ENCODE data around the gene UBR4.

UBR4 gene

DNA sequence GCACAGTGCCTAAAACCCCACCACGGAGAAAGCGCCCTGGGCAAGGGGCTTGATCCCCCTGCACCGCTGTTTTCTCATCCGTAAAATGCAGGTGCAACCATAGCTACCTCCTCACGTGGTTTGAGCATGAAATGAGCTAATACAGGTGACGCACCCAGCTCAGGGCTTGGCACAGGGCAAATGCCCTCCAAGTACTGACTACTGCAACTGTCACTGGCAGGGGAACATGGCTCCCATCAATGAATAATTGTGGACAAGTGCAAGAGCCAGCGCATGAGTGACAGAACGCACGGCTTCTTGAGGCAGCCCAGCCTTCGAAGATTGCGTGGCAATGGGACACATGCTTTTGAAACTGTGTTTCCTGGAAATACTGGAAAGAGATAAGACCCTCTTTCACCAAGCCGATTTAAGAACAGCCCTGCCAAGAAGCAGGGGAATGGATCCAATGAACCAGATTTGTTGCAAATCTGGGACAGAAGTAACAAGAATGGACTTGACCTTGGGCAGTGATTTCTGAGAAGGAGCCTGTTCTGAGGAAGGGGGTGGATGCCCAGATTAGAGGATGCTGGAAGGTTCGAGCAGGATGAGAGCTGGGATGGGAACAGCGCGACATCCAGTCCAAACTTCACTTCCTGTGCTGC, 160.8 kb downstream of the UBR4 start:
- DNase-seq, result no peak
- H3K4me3 ChIP-seq (ENCODE audit: low read depth, low read length), result no peak overlapping the region
- H3K4me1 ChIP-seq, result no peaks in the 10 kb centered on the region
- no peaks in the 10 kb centered on the region for H3K9me3 ChIP-seq
- TF ChIP-seq, protein P1, sequence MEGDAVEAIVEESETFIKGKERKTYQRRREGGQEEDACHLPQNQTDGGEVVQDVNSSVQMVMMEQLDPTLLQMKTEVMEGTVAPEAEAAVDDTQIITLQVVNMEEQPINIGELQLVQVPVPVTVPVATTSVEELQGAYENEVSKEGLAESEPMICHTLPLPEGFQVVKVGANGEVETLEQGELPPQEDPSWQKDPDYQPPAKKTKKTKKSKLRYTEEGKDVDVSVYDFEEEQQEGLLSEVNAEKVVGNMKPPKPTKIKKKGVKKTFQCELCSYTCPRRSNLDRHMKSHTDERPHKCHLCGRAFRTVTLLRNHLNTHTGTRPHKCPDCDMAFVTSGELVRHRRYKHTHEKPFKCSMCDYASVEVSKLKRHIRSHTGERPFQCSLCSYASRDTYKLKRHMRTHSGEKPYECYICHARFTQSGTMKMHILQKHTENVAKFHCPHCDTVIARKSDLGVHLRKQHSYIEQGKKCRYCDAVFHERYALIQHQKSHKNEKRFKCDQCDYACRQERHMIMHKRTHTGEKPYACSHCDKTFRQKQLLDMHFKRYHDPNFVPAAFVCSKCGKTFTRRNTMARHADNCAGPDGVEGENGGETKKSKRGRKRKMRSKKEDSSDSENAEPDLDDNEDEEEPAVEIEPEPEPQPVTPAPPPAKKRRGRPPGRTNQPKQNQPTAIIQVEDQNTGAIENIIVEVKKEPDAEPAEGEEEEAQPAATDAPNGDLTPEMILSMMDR (IDR thresholded peaks at IDR 0.05; ENCODE audit: low read depth, low read length), result no peak
- no peaks in the 10 kb centered on the region for H3K36me3 ChIP-seq
- H3K27me3 ChIP-seq, result no peaks in the 10 kb centered on the region

DNA sequence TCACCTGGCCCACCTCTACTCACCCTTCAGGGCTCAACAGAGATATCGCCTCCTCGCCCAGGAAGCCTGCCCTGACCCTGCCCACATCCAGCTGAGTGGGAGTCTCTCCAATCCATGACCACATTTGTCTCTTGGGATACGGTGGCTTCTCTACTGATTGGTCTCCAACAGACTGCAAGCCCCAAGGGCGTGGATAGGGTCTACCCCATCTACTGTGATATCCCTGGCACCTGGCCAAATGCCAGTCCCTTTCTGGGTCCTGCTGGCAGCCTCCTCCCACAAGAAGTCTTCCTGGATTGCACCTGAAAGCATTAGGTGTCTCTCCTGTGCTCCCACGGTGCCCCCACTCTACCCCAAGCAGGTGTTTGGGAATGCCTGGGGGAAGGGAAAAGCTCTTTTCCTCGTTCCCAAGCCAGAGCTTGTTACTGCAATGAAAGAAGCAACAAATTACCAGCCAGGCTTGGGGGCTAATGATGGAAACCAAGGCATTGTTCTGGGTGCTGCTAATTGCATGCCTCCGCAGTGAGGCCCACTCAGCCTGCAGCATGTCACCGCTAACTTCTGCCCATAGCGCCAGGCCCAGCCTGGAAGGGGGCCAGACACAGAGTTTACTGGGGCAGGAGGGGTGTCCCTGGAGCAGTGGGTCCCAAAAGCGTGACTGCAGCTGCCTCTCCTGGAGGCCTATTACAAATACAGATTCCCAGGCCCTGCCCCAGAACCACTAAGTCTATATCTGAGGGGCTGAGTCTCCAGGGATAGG, 162.9 kb downstream of the UBR4 start:
- TF ChIP-seq, protein P1 (IDR thresholded peaks at IDR 0.05; ENCODE audit: low read depth, low read length), result no peak

DNA sequence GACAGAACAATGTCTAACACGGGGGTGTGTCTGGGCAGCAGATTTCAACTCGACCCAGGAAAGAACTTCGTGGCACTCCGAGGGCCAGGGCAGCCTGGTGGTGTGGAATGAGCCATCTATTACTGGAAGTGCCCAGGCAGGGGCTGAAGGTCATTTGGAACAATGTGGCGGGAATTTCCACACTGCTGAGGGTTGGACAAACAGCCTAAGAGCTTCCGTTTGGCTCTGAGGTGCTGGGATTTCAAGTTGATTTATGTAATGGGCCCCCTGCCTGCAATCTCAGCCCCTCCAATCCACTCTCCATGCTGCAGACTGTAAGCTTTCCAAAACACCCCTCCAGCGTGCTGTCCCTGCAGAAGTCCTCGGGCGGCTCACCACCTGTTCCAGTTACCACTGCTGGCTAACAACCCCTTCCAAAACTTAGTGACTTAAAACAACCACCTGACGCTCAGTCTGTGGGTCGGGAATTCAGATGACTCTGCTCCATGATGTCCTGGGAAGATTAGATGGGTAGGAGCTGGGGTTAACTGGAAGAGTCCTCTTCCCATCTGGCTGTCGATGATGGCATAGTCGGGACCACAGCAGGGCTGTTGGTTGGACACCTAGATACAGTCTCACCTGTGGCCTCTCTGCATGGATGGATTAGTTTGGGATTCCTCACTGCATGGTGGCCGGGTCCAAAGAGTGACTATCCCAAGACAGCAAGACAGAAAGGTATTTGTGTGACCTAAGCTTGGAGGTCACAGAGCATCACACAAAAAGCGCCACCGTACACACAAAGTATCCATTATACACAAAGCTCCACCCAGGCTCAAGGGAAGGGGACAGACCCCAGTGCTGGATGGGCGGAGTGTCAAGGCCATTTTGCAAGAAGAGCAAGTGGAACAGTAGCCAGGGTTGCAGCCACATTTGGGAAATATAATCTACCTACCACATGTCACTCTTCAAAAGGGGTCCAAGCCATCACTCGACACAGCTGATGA, 163.9 kb downstream of the UBR4 start:
- no peak for DNase-seq
- H3K4me1 ChIP-seq, result no peaks in the 10 kb centered on the region
- H3K9me3 ChIP-seq, result no peaks in the 10 kb centered on the region
- H3K27me3 ChIP-seq, result no peaks in the 10 kb centered on the region
- no peaks in the 10 kb centered on the region for H3K36me3 ChIP-seq
- TF ChIP-seq, protein P1 (IDR thresholded peaks at IDR 0.05; ENCODE audit: low read depth, low read length), result no peak
- no peak overlapping the region for H3K4me3 ChIP-seq (ENCODE audit: low read depth, low read length)

More for the DNA sequence above, 162.9 kb downstream of the UBR4 start:
- Histone ChIP-seq H3K9me3 (no peaks in the 10 kb centered on the region), H3K27me3 (no peaks in the 10 kb centered on the region), H3K4me1 (no peaks in the 10 kb centered on the region), H3K4me3 (ENCODE audit: low read depth, low read length) (no peak overlapping the region), H3K36me3 (no peaks in the 10 kb centered on the region)
- DNase-seq, result no peak

DNA sequence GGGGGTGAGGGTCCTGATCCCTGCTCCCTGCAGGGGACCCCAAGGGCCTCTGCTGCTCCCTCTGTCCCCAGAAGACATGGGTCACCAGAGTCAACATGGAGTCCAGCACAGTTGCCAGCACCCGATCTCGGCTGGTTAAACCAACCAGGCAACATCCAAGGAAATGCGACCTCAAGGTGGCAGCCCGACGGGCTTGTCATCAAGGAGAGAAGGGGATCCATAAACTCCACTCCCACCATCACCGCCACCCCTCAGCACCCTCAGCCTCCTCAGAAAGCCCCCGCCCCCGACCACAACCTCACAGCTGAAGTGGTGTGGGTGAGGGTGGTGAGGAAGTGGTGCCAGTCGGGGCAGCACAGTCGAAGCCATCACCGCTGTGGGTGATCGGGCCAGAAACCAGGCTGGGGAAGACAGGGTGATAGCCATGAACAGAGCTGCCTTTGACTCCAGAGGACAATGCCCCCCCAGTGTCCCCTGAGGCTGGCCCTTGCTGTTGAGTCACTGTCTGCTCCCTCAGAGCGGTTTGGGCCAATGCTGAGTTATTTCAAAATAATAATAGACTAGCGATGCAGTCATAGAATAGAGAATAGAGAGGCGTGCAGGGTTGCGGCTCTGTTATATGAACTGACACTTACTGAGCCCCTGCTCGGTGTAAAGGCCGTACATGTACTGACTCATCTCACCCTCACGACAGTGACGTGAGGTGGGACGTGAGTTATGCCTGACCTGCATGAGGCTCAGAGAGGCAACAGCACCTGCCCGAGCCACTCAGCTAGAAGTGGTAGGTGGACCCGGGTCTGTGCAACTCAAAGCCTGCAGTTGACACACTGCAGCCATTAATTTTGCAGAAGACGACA, 164.9 kb downstream of the UBR4 start:
- Histone ChIP-seq H3K4me3 (ENCODE audit: low read depth, low read length) (no peak overlapping the region), H3K4me1 (no peaks in the 10 kb centered on the region), H3K9me3 (no peaks in the 10 kb centered on the region), H3K36me3 (no peaks in the 10 kb centered on the region), H3K27me3 (no peaks in the 10 kb centered on the region)
- DNase-seq, result no peak
- TF ChIP-seq, protein P1 (IDR thresholded peaks at IDR 0.05; ENCODE audit: low read depth, low read length), result no peak

DNA sequence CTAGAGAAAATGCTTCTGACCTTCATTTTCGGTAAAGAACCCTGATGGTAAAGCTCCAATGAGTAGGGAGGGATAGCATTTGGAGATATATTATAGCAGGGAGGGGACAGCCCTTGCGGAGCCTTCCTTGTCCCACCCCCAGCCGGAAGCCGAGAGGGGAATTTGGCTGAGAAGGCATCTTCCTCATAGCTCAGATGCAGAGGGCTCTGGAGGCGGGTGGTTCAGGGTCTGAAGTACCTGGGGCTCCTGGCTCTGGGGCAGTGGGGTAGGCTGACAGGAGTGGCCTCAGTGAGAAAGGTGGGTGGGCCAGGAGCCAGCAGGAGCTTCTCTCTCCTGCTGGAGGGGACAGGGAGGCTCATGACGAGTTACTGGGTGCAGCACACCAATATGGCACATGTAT, 165.6 kb downstream of the UBR4 start:
- DNase-seq, result no peak
- Histone ChIP-seq H3K9me3 (no peaks in the 10 kb centered on the region), H3K27me3 (no peaks in the 10 kb centered on the region), H3K4me1 (no peaks in the 10 kb centered on the region), H3K36me3 (no peaks in the 10 kb centered on the region), H3K4me3 (ENCODE audit: low read depth, low read length) (no peak overlapping the region)
- TF ChIP-seq, protein P1 (IDR thresholded peaks at IDR 0.05; ENCODE audit: low read depth, low read length), result no peak
